Measurements from ENCODE around the gene FCER1G.
A peak's percentile ranks its signal among the peaks of the same experiment; 100 is the strongest.

Gene FCER1G

DNA sequence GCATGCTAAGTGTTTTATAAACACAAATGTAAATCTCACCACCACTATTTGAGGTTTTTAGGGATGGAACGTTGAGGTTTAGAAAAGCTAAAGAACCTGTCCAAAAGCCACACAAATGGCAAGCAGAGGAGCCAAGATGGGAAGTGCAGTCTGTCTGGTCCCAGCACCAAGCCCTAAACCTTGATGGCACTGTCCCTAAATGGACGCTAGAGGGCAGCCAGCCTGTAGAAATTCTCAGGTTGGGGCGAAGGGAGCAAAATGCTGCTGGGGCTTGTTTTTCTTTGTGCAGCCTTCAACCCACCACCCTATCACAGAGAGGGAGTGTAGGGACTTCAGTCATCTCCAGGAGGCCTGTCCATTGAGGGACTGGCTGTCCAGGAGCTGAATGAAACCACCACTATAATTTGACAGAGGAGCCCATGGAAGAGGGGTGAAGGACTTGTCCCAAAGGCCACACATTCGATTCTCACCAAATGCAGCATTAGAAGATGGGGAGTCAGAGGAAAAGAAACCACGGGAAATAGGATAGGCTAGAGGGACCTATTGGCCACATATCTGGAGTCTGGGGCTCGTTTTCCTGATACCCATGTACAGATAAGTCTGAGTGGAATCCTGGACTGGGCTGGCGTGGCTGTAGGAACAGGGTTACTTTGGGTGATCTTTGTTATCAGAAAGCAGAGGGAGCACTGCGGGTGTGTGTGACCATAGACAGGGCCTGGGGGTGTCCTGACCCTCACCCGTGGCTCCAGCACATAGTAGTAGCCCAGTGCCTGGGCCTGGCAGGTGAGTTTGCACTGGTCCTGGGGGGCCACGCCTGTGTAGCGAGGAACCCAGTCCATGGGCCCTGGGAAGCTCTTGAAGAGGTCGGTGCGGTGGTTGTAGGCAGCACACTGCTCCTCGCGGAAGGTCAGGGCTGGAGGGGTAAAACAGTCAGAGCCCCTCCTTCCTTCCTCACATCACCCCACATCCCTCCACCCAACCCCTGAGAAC lies 22.3 kb upstream of the FCER1G start:
- no peaks in the 10 kb centered on the region for H3K9me3 ChIP-seq (ENCODE audit: control extremely low read depth in 1 of 5, control insufficient read depth in 4 of 5, insufficient read depth in 2 of 5, low read depth in 1 of 5, low read length in 4 of 5)
- peak; percentile 63 to 82 (median 79) for DNase-seq
- ChIA-PET CTCF (interaction anchor here (0.7 to 4.3 kb wide), 20 partner anchors 11 to 189 kb away, joined by 3 to 41 read pairs (median 7); partner anchors contain the start of genes B4GALT3, CFAP126, NDUFS2 and PCP4L1), POLR2A (no interaction called here)
- H3K4me1 ChIP-seq (ENCODE audit: control extremely low read depth in 1 of 4, control insufficient read depth in 4 of 4, insufficient read depth in 4 of 4, low read length in 3 of 4), result peaks cover 3 to 15% (median 10%) of the 10 kb centered on the region in 4 experiments
- no peaks in the 10 kb centered on the region for H3K27me3 ChIP-seq (replicated peaks in 2 of 5; ENCODE audit: control insufficient read depth in 4 of 5, insufficient read depth in 5 of 5, low read length in 4 of 5)
- H3K36me3 ChIP-seq (ENCODE audit: control insufficient read depth in 4 of 4, insufficient read depth in 4 of 4, low read length in 3 of 4), result no peaks in the 10 kb centered on the region
- no peak overlapping the region for H3K27ac ChIP-seq (ENCODE audit: insufficient read depth in 1 of 2, low read depth in 1 of 2, low read length in 2 of 2, poor library complexity in 1 of 2, severe bottlenecking in 2 of 2)
- no peak overlapping the region for H3K4me3 ChIP-seq (ENCODE audit: control insufficient read depth in 1 of 7, extremely low read depth in 1 of 7, insufficient read depth in 4 of 7, low read depth in 2 of 7, low read length in 6 of 7)
- 68% methylated on average over 10 of the region's 15 CpGs for WGBS (ENCODE audit: insufficient coverage)

DNA sequence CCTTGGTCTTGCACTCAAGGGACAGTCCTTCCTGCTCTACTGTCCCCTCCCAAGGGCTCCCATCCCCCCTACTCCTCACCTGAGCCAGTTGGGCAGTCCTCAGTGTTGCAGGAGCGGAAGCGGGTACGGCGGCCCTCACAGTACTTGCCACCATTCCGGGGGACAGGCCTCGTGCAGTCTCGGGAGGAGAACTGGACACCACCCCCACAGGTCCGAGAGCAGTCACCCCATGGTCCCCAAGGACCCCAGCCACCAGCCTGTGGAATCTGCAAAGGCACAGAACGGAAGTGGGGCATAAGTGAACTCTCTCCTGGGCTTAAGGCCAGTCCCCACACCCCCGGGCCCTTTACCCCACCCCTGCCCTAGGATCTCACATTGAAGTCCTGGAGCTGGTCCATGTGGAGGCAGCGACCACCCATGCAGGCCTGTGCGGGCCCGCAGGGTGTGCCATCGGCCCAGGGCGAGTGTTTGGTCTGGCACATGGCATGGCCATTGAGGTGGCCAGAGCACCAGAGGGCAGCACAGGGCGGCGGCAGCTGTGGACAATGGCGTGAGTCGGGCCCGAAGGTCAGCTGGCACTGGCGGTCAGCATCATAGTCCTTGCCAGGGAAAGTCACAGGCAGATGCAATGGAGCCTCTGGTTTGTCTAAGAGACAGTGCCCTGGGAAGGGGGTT lies 21.4 kb upstream of the FCER1G start:
- 97% methylated on average over 20 of the region's 21 CpGs for whole genome bisulfite sequencing (ENCODE audit: insufficient coverage)
- POLR2A ChIA-PET, result no interaction called here
- CTCF ChIA-PET, result interaction anchor here (1.1 to 4.3 kb wide), 13 partner anchors 10 to 181 kb away, joined by 3 to 41 read pairs (median 7); partner anchors contain the start of genes CFAP126, NDUFS2, PPOX and TOMM40L
- Histone ChIP-seq H3K36me3 (ENCODE audit: control insufficient read depth in 4 of 4, insufficient read depth in 4 of 4, low read length in 3 of 4) (no peaks in the 10 kb centered on the region), H3K9me3 (ENCODE audit: control extremely low read depth in 1 of 5, control insufficient read depth in 4 of 5, insufficient read depth in 2 of 5, low read depth in 1 of 5, low read length in 4 of 5) (no peaks in the 10 kb centered on the region), H3K4me3 (ENCODE audit: control insufficient read depth in 1 of 7, extremely low read depth in 1 of 7, insufficient read depth in 4 of 7, low read depth in 2 of 7, low read length in 6 of 7) (no peak overlapping the region), H3K4me1 (ENCODE audit: control extremely low read depth in 1 of 4, control insufficient read depth in 4 of 4, insufficient read depth in 4 of 4, low read length in 3 of 4) (peaks cover 3 to 19% (median 13%) of the 10 kb centered on the region in 4 experiments), H3K27ac (ENCODE audit: insufficient read depth in 1 of 2, low read depth in 1 of 2, low read length in 2 of 2, poor library complexity in 1 of 2, severe bottlenecking in 2 of 2) (no peak overlapping the region), H3K27me3 (replicated peaks in 2 of 5; ENCODE audit: control insufficient read depth in 4 of 5, insufficient read depth in 5 of 5, low read length in 4 of 5) (no peaks in the 10 kb centered on the region)
- DNase-seq, result no peak

GRCh38 chr1:161195171-161195570 lies 19.9 kb upstream of the FCER1G start:
- ChIA-PET CTCF (interaction anchor here (1.1 to 4.1 kb wide), 6 partner anchors 15 to 179 kb away, joined by 3 to 38 read pairs (median 4); no protein-coding TSS in a partner anchor), POLR2A (no interaction called here)
- no peaks in the 10 kb centered on the region for H3K27me3 ChIP-seq (replicated peaks in 2 of 5; ENCODE audit: control insufficient read depth in 4 of 5, insufficient read depth in 5 of 5, low read length in 4 of 5)
- WGBS (ENCODE audit: insufficient coverage), result 93% methylated on average over 2 of the region's 4 CpGs
- H3K9me3 ChIP-seq (ENCODE audit: control extremely low read depth in 1 of 5, control insufficient read depth in 4 of 5, insufficient read depth in 2 of 5, low read depth in 1 of 5, low read length in 4 of 5), result no peaks in the 10 kb centered on the region
- H3K27ac ChIP-seq (ENCODE audit: insufficient read depth in 1 of 2, low read depth in 1 of 2, low read length in 2 of 2, poor library complexity in 1 of 2, severe bottlenecking in 2 of 2), result no peak overlapping the region
- no peak overlapping the region for H3K4me3 ChIP-seq (ENCODE audit: control insufficient read depth in 1 of 7, extremely low read depth in 1 of 7, insufficient read depth in 4 of 7, low read depth in 2 of 7, low read length in 6 of 7)
- H3K36me3 ChIP-seq (ENCODE audit: control insufficient read depth in 4 of 4, insufficient read depth in 4 of 4, low read length in 3 of 4), result no peaks in the 10 kb centered on the region
- DNase-seq, result no peak
- H3K4me1 ChIP-seq (ENCODE audit: control extremely low read depth in 1 of 4, control insufficient read depth in 4 of 4, insufficient read depth in 4 of 4, low read length in 3 of 4), result peaks cover 3 to 31% (median 23%) of the 10 kb centered on the region in 4 experiments

DNA sequence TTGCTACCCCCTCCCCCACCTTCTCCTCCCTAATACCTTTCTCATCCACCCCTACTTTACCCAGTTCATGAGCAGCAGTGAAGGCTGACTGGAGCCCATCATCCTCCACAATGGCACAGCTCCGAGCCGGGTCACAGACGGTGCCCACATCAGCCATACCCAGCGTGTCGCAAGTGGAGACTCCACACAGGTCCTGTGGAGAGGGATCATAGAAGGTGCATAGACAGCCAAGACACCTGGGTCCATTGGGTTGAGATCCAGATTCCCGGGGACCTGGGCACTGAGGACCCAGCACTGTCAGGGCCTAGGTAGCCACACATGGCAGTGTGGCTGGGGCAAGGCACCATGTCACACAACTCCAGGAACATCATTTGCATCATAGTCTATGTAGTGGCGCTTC lies 19.0 kb upstream of the FCER1G start:
- Histone ChIP-seq H3K9me3 (ENCODE audit: control extremely low read depth in 1 of 5, control insufficient read depth in 4 of 5, insufficient read depth in 2 of 5, low read depth in 1 of 5, low read length in 4 of 5) (no peaks in the 10 kb centered on the region), H3K4me3 (ENCODE audit: control insufficient read depth in 1 of 7, extremely low read depth in 1 of 7, insufficient read depth in 4 of 7, low read depth in 2 of 7, low read length in 6 of 7) (no peak overlapping the region), H3K27ac (ENCODE audit: insufficient read depth in 1 of 2, low read depth in 1 of 2, low read length in 2 of 2, poor library complexity in 1 of 2, severe bottlenecking in 2 of 2) (no peak overlapping the region), H3K27me3 (replicated peaks in 2 of 5; ENCODE audit: control insufficient read depth in 4 of 5, insufficient read depth in 5 of 5, low read length in 4 of 5) (no peaks in the 10 kb centered on the region), H3K36me3 (ENCODE audit: control insufficient read depth in 4 of 4, insufficient read depth in 4 of 4, low read length in 3 of 4) (no peaks in the 10 kb centered on the region), H3K4me1 (ENCODE audit: control extremely low read depth in 1 of 4, control insufficient read depth in 4 of 4, insufficient read depth in 4 of 4, low read length in 3 of 4) (peaks cover 0 to 33% (median 23%) of the 10 kb centered on the region in 4 experiments)
- CTCF ChIA-PET, result no interaction called here
- POLR2A ChIA-PET, result interaction anchor here (0.6 kb wide), 1 partner anchor 176 kb away, joined by 3 read pairs; no protein-coding TSS in a partner anchor
- no peak for DNase-seq
- WGBS (ENCODE audit: insufficient coverage), result 94% methylated on average over 2 of the region's 7 CpGs

- Histone ChIP-seq H3K36me3 (ENCODE audit: control insufficient read depth in 4 of 4, insufficient read depth in 4 of 4, low read length in 3 of 4) (no peaks in the 10 kb centered on the region), H3K27ac (ENCODE audit: insufficient read depth in 1 of 2, low read depth in 1 of 2, low read length in 2 of 2, poor library complexity in 1 of 2, severe bottlenecking in 2 of 2) (no peak overlapping the region), H3K4me1 (ENCODE audit: control extremely low read depth in 1 of 4, control insufficient read depth in 4 of 4, insufficient read depth in 4 of 4, low read length in 3 of 4) (peaks cover 0 to 37% (median 28%) of the 10 kb centered on the region in 4 experiments), H3K27me3 (replicated peaks in 2 of 5; ENCODE audit: control insufficient read depth in 4 of 5, insufficient read depth in 5 of 5, low read length in 4 of 5) (no peaks in the 10 kb centered on the region), H3K9me3 (ENCODE audit: control extremely low read depth in 1 of 5, control insufficient read depth in 4 of 5, insufficient read depth in 2 of 5, low read depth in 1 of 5, low read length in 4 of 5) (no peaks in the 10 kb centered on the region), H3K4me3 (ENCODE audit: control insufficient read depth in 1 of 7, extremely low read depth in 1 of 7, insufficient read depth in 4 of 7, low read depth in 2 of 7, low read length in 6 of 7) (no peak overlapping the region)
- ChIA-PET CTCF (interaction anchor here (0.9 to 3.5 kb wide), 4 partner anchors 11 to 185 kb away, joined by 3 to 15 read pairs (median 3); partner anchors contain the start of gene TOMM40L), POLR2A (no interaction called here)
- no peak for DNase-seq
- WGBS (ENCODE audit: insufficient coverage), result 95% methylated on average over 21 of the region's 27 CpGs
These were observed 18.3 kb upstream of the FCER1G start for GRCh38 chr1:161196521-161197451.

- no peak overlapping the region for H3K4me3 ChIP-seq (ENCODE audit: control insufficient read depth in 1 of 7, extremely low read depth in 1 of 7, insufficient read depth in 4 of 7, low read depth in 2 of 7, low read length in 6 of 7)
- H3K36me3 ChIP-seq (ENCODE audit: control insufficient read depth in 4 of 4, insufficient read depth in 4 of 4, low read length in 3 of 4), result no peaks in the 10 kb centered on the region
- peaks cover 0 to 43% (median 32%) of the 10 kb centered on the region in 4 experiments for H3K4me1 ChIP-seq (ENCODE audit: control extremely low read depth in 1 of 4, control insufficient read depth in 4 of 4, insufficient read depth in 4 of 4, low read length in 3 of 4)
- WGBS (ENCODE audit: insufficient coverage), result 100% methylated on average over 9 of the region's 11 CpGs
- CTCF ChIA-PET, result interaction anchor here (0.9 to 3.5 kb wide), 5 partner anchors 9 to 184 kb away, joined by 3 to 15 read pairs (median 3); partner anchors contain the start of gene TOMM40L
- POLR2A ChIA-PET, result interaction anchor here (0.5 kb wide), 1 partner anchor 49 kb away, joined by 3 read pairs; no protein-coding TSS in a partner anchor
- H3K27ac ChIP-seq (ENCODE audit: insufficient read depth in 1 of 2, low read depth in 1 of 2, low read length in 2 of 2, poor library complexity in 1 of 2, severe bottlenecking in 2 of 2), result no peak overlapping the region
- no peaks in the 10 kb centered on the region for H3K27me3 ChIP-seq (replicated peaks in 2 of 5; ENCODE audit: control insufficient read depth in 4 of 5, insufficient read depth in 5 of 5, low read length in 4 of 5)
- no peaks in the 10 kb centered on the region for H3K9me3 ChIP-seq (ENCODE audit: control extremely low read depth in 1 of 5, control insufficient read depth in 4 of 5, insufficient read depth in 2 of 5, low read depth in 1 of 5, low read length in 4 of 5)
- no peak for DNase-seq
These were observed 17.4 kb upstream of the FCER1G start for GRCh38 chr1:161197560-161198193.
